ENCODE measurements around the gene AP4E1. TPM values are rescaled to one million over a fixed set of nuclear protein-coding genes. Genes with fewer than 3 reads are reported as not detected.

Gene AP4E1
- total and polyA plus RNA-seq, 2 of the 8 experiments (the other 6 are each of a cell fraction or from before 2014, with no cell fraction given), result 1.4 to 10.9 TPM

- no peak for TF ChIP-seq YY1 (IDR thresholded peaks at IDR 0.05; ENCODE audit: low read depth, low read length)
- TF ChIP-seq USF2 (IDR thresholded peaks at IDR 0.05; ENCODE audit: low read length), result no peak
- no peak for TF ChIP-seq ZNF274 (IDR thresholded peaks at IDR 0.05; ENCODE audit: borderline replicate concordance, extremely low read depth, low read length)
- TF ChIP-seq SIRT6 (IDR thresholded peaks at IDR 0.05; ENCODE audit: low read length), result no peak
- TF ChIP-seq SP1 (IDR thresholded peaks at IDR 0.05; ENCODE audit: low read depth, low read length), result no peak
- TF ChIP-seq CHD2 (IDR thresholded peaks at IDR 0.05; ENCODE audit: low read length), result no peak
Measured at GRCh38 chr15:50997371-50998051, 89.0 kb downstream of the AP4E1 start (continued).
